ENCODE results near the gene CAMK2A.

DNA sequence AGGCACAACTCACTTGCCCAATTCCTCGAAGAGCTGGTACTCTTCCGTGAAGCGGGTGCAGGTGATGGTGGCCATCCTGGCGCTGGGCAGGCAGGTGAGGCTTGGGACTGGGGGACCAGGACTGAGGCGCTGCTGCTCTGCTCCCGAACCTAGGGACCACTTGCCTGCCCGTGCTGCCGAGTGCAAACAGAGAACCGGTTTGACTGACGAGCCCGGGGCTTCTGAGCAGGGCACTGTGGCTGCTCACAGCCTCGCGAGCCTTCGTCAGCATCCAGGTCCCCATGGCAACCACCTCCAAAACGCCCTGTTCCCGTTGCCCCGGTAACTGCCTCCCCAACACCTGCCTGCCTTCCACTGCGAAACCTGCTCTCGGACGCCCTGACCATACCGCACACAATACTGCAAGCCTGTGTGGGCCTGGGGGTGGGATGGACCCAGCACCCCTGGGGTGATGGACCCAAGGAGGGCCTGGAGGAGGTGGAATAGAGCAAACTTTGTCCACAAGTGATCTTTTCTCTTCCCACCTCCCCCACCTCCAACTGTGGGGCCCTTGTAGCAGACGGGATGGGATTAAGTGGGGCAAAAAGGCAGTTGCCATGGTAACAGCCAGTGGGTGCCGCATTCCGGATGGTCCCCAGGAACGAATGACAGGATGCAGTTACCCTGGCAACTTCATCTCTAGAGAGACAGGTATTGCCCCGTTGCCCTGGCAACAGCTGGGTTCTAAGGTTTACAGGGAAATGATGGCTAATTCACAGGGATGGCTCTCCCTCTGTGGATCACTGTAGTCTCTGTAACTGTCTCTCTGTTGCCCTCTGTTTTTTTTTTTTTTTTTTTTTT lies at the start of gene CAMK2A:
- TF ChIP-seq POLR2AphosphoS5 (IDR thresholded peaks at IDR 0.05; ENCODE audit: low read depth, low read length): no peak
- TF ChIP-seq TAF1 (IDR thresholded peaks at IDR 0.05; ENCODE audit: borderline replicate concordance, insufficient read depth, low read length): no peak
- TF ChIP-seq SIN3A (IDR thresholded peaks at IDR 0.05; ENCODE audit: borderline replicate concordance, insufficient read depth, low read length): no peak
- TF ChIP-seq, protein P1, sequence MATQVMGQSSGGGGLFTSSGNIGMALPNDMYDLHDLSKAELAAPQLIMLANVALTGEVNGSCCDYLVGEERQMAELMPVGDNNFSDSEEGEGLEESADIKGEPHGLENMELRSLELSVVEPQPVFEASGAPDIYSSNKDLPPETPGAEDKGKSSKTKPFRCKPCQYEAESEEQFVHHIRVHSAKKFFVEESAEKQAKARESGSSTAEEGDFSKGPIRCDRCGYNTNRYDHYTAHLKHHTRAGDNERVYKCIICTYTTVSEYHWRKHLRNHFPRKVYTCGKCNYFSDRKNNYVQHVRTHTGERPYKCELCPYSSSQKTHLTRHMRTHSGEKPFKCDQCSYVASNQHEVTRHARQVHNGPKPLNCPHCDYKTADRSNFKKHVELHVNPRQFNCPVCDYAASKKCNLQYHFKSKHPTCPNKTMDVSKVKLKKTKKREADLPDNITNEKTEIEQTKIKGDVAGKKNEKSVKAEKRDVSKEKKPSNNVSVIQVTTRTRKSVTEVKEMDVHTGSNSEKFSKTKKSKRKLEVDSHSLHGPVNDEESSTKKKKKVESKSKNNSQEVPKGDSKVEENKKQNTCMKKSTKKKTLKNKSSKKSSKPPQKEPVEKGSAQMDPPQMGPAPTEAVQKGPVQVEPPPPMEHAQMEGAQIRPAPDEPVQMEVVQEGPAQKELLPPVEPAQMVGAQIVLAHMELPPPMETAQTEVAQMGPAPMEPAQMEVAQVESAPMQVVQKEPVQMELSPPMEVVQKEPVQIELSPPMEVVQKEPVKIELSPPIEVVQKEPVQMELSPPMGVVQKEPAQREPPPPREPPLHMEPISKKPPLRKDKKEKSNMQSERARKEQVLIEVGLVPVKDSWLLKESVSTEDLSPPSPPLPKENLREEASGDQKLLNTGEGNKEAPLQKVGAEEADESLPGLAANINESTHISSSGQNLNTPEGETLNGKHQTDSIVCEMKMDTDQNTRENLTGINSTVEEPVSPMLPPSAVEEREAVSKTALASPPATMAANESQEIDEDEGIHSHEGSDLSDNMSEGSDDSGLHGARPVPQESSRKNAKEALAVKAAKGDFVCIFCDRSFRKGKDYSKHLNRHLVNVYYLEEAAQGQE (IDR thresholded peaks at IDR 0.05; ENCODE audit: insufficient read depth in 1 of 2, low read depth in 2 of 2, low read length in 2 of 2): no peak

Measured in PFSK-1 (cell line).